DMS53 (cell line): ENCODE measurements around the gene SLC16A14.

ENCODE experiments used
- DNase-seq: peaks from one replicate; lab custom pipeline; 2025; lab: John Stamatoyannopoulos, UW

Gene SLC16A14

GRCh38 chr2:230042195-230042594 lies 26.5 kb downstream of the SLC16A14 start:
- DNase-seq = no peak

- DNase-seq = no peak
Measured at GRCh38 chr2:230023313-230023712, 45.4 kb downstream of the SLC16A14 start.

- DNase-seq = no peak
Measured at GRCh38 chr2:230019742-230020141, 49.0 kb downstream of the SLC16A14 start.

GRCh38 chr2:230018153-230018552 lies 50.6 kb downstream of the SLC16A14 start:
- no peak for DNase-seq

GRCh38 chr2:230016844-230017243 lies 51.9 kb downstream of the SLC16A14 start:
- no peak for DNase-seq

GRCh38 chr2:230012267-230012884 lies 56.3 kb downstream of the SLC16A14 start:
- DNase-seq = no peak

- DNase-seq = no peak
Measured at GRCh38 chr2:230011617-230012016, 57.1 kb downstream of the SLC16A14 start.

- no peak for DNase-seq
Measured at GRCh38 chr2:230010501-230010900, 58.2 kb downstream of the SLC16A14 start.

GRCh38 chr2:230008708-230009066 lies 60.0 kb downstream of the SLC16A14 start:
- DNase-seq = no peak

- peak; percentile 77 for DNase-seq
Measured at GRCh38 chr2:230007931-230008707, 60.6 kb downstream of the SLC16A14 start.

- no peak for DNase-seq
Measured at GRCh38 chr2:230000118-230000841, 68.4 kb downstream of the SLC16A14 start.

GRCh38 chr2:229997565-229997964 lies 71.2 kb downstream of the SLC16A14 start:
- DNase-seq = no peak

- no peak for DNase-seq
Measured at GRCh38 chr2:229996320-229996719, 72.4 kb downstream of the SLC16A14 start.

- DNase-seq = no peak
Measured at GRCh38 chr2:229993236-229993635, 75.5 kb downstream of the SLC16A14 start.
